Measurements from ENCODE around the gene CCDC74B. TPM values are rescaled to one million over a fixed set of nuclear protein-coding genes. Genes with fewer than 3 reads are reported as not detected.
"Not testable (repeated sequence)": the region's sequence is repeated elsewhere in the genome, so short reads cannot be mapped to it uniquely, and the experiment has no call there.

Gene CCDC74B
- polyA plus RNA-seq, 4 donors: 10.8 to 15.1 (median 13.5) TPM

- DNase-seq (ENCODE audit: low read depth in 4 of 4, low spot score in 3 of 4): not testable (repeated sequence)
Observed at GRCh38 chr2:130128464-130128863, 16.4 kb downstream of the CCDC74B start.

DNA sequence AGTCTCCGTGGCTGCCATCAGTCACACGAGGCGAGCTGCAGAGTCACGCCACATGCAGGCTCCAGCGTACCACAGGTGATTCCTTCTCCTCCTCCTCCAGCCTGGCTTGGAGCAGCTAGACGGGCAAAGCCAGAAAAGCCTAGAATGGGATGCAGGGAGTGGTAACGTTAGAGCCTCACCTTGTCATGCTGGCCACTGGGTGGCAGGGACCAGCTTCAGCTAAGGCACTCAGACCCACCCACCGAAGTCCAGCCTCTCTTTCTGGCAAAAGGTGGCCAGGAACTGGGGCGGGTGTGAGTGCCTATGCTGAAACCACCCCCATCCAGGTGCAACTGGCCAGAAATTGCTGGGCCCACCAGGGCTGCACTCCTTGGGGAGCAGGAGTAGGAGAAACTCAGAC, 17.2 kb downstream of the CCDC74B start:
- DNase-seq (ENCODE audit: low read depth in 4 of 4, low spot score in 3 of 4): not testable (repeated sequence)

GRCh38 chr2:130120924-130121323, 24.0 kb downstream of the CCDC74B start:
- not testable (repeated sequence) for DNase-seq (ENCODE audit: low read depth in 4 of 4, low spot score in 3 of 4)

GRCh38 chr2:130102597-130103363, 42.1 kb downstream of the CCDC74B start:
- peak in 3 of 4 donors; percentile 3 to 23 (median 6) for DNase-seq (ENCODE audit: low read depth in 4 of 4, low spot score in 3 of 4)

Other genes with a start within 250 kb of the CCDC74B start
- gene RAB6C, start 165.4 kb downstream of the CCDC74B start, polyA plus RNA-seq (ENCODE audit: insufficient read length in 4 of 4): 1 to 10 TPM in 2 of 4 donors, under 1 TPM in 2; 0.58 to 1.7 (median 0.96) TPM
- under 1 TPM in 1 of 4 donors, not detected in 3; 0.18 TPM for gene POTEF, start 15.9 kb downstream of the CCDC74B start, polyA plus RNA-seq (ENCODE audit: insufficient read length in 4 of 4)
- 10 to 100 TPM; 55.7 to 72.9 (median 64.4) TPM for gene SMPD4, start 36.5 kb upstream of the CCDC74B start, polyA plus RNA-seq (ENCODE audit: insufficient read length in 4 of 4)
- gene MZT2B, start 37.1 kb upstream of the CCDC74B start, polyA plus RNA-seq (ENCODE audit: insufficient read length in 4 of 4): 100 to 1,000 TPM in 3 of 4 donors, 10 to 100 TPM in 1; 79.5 to 179 (median 106) TPM
- gene TUBA3E, start 53.3 kb upstream of the CCDC74B start, polyA plus RNA-seq (ENCODE audit: insufficient read length in 4 of 4): under 1 TPM in 3 of 4 donors, not detected in 1; 0.04 to 0.21 (median 0.13) TPM
- gene IMP4, start 197.8 kb upstream of the CCDC74B start, polyA plus RNA-seq (ENCODE audit: insufficient read length in 4 of 4): 10 to 100 TPM; 36.4 to 44.2 (median 37.8) TPM
- gene PTPN18, start 210.9 kb upstream of the CCDC74B start, polyA plus RNA-seq (ENCODE audit: insufficient read length in 4 of 4): 10 to 100 TPM; 25.9 to 37.9 (median 30.2) TPM